Articular chondrocyte of knee joint (primary cell): ENCODE data around the gene CDON. TPM values are rescaled to one million over a fixed set of nuclear protein-coding genes. Genes with fewer than 3 reads are reported as not detected.

ENCODE experiments used
- total RNA-seq: library from RNA; depleted of rRNA; stranded (reverse); fragments of >200 nt; gene quantifications from 2 replicates; pipeline ENCODE4 v1.2.3, GENCODE V29; 2012

The CDON gene
- 48.3 and 56.1 TPM in 2 replicates for total RNA-seq

GRCh38 chr11:126062679-126063506, at the start of gene CDON:
TSS of gene CDON (minus strand) at chr11:126062866. CDS start at chr11:126023476, 39,390 bp downstream.

DNA sequence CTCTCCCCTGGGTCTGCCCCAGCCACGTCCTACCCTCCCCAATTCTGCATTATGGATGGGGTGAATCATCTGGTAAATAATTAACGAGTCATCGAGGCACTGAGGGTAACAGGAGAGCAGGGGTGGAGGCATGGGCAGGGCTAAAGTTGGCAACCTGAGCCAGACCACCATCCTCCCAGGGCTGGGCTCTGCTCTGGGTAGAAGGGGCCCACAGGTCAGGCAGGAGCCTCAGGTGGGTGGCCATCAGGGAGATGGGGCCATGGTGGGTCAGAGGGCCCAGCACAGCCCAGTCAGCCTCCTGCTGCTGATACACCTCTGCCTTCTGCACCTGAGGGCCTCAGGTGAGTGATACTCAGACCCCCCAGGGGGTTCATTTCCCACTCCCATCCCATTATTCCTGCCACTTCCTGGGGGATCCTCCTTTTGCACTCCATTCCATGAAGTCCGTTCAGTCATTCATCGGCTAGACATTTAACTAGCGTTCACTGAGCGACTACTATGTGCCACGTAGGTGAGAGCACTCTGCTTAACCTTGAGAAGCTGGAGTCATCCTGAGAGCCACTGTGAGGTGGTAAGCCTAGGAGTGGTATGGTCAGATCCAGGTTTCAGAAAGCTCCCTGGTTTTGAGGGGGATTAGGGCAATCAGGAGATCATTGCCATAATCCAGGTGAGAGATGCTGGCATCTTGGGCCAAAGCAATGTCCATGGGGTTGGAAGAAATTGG, 116.7 kb downstream of the CDON start, which contains the start of gene VSIG10L2:
Gene VSIG10L2, plus strand, starts transcription at position 248 of the 724 bp plus-strand sequence. Its CDS starts 12 bp downstream, at position 260.

Other genes starting within 250 kb of the CDON start
- gene PATE4, start 229.6 kb downstream of the CDON start, total RNA-seq: not detected in 2 replicates
- 7.3 and 11.6 TPM in 2 replicates for gene HYLS1, start 175.2 kb downstream of the CDON start, total RNA-seq
- gene PUS3, start 159.7 kb downstream of the CDON start, total RNA-seq: 12.2 and 15.0 TPM in 2 replicates
- not detected in 2 replicates for gene DDX25, start 158.4 kb downstream of the CDON start, total RNA-seq
- gene VSIG10L2, start 116.8 kb downstream of the CDON start, total RNA-seq: 0.39 and 0.65 TPM in 2 replicates
- gene RPUSD4, start 148.8 kb upstream of the CDON start, total RNA-seq: 27.6 and 35.7 TPM in 2 replicates
- gene FAM118B, start 148.9 kb upstream of the CDON start, total RNA-seq: 25.2 and 28.8 TPM in 2 replicates
- gene SRPRA, start 206.0 kb upstream of the CDON start, total RNA-seq: 106 and 109 TPM in 2 replicates
- gene FOXRED1, start 206.3 kb upstream of the CDON start, total RNA-seq: 7.6 and 9.9 TPM in 2 replicates
- 7.4 and 9.4 TPM in 2 replicates for gene TIRAP, start 220.2 kb upstream of the CDON start, total RNA-seq
- 9.1 and 12.3 TPM in 2 replicates for gene DCPS, start 241.2 kb upstream of the CDON start, total RNA-seq